Astrocyte (in vitro differentiated cells and primary cell): ENCODE measurements around the gene RASA2. TPM values are rescaled to one million over a fixed set of nuclear protein-coding genes. Genes with fewer than 3 reads are reported as not detected.

Experiments
- DNase-seq: peaks from one replicate; pipeline ENCODE4 v3.0.0-alpha.2; 2010; ENCODE audit warnings: low read depth
- FAIRE-seq: peaks from 2 replicates; lab custom pipeline; 2011; peaks lifted over from hg19 to GRCh38; lab: Jason Lieb, UNC
- H2AFZ ChIP-seq: 2 replicates; pipeline ENCODE4 v1.6.0; 2012; ENCODE audit warnings: low read depth, low read length, inconsistent platforms
- H3K27ac ChIP-seq: 2 replicates; pipeline ENCODE4 v1.5.1; 2011; ENCODE audit warnings: low read depth, low read length, inconsistent platforms
- H3K27me3 ChIP-seq: 2 replicates; pipeline ENCODE4 v1.6.0; 2011; ENCODE audit warnings: low read length, inconsistent platforms; ENCODE audit not compliant: insufficient read depth
- H3K36me3 ChIP-seq: 2 replicates; pipeline ENCODE4 v1.5.1; 2011; ENCODE audit warnings: low read length, inconsistent platforms; ENCODE audit not compliant: insufficient read depth
- H3K4me1 ChIP-seq: 2 replicates; pipeline ENCODE4 v1.5.1; 2011; ENCODE audit warnings: low read length, inconsistent platforms; ENCODE audit not compliant: insufficient read depth
- H3K4me2 ChIP-seq: 2 replicates; pipeline ENCODE4 v1.6.0; 2012; ENCODE audit warnings: low read length, inconsistent platforms
- H3K4me3 ChIP-seq: 2 replicates; pipeline ENCODE4 v1.5.1; 2011; ENCODE audit warnings: low read depth, mild to moderate bottlenecking, low read length, inconsistent platforms; ENCODE audit not compliant: insufficient read depth
- H3K79me2 ChIP-seq: 2 replicates; pipeline ENCODE4 v1.6.0; 2012; ENCODE audit warnings: mild to moderate bottlenecking, low read length, inconsistent platforms; ENCODE audit not compliant: insufficient read depth
- H3K9ac ChIP-seq: 2 replicates; pipeline ENCODE4 v1.6.0; 2012; ENCODE audit warnings: mild to moderate bottlenecking, low read length, inconsistent platforms
- H3K9me3 ChIP-seq: 2 replicates; pipeline ENCODE4 v1.5.1; 2012; ENCODE audit warnings: low read depth, mild to moderate bottlenecking, low read length, inconsistent platforms; ENCODE audit not compliant: insufficient read depth
- H4K20me1 ChIP-seq: 2 replicates; pipeline ENCODE4 v1.6.0; 2012; ENCODE audit warnings: low read length, inconsistent platforms; ENCODE audit not compliant: insufficient read depth
- H3K27ac Mint-ChIP-seq: one replicate; pipeline ENCODE4 v1.8.0; 2021; ENCODE audit warnings: mild to moderate bottlenecking, mixed read lengths; ENCODE audit not compliant: unreplicated experiment
- H3K27me3 Mint-ChIP-seq: one replicate; pipeline ENCODE4 v1.8.0; 2021; ENCODE audit warnings: low read depth, mixed read lengths; ENCODE audit not compliant: unreplicated experiment
- H3K36me3 Mint-ChIP-seq: one replicate; pipeline ENCODE4 v1.8.0; 2021; ENCODE audit warnings: low read depth, mixed read lengths; ENCODE audit not compliant: unreplicated experiment
- H3K4me1 Mint-ChIP-seq: one replicate; pipeline ENCODE4 v1.8.0; 2021; ENCODE audit warnings: low read depth, mixed read lengths; ENCODE audit not compliant: unreplicated experiment
- H3K4me3 Mint-ChIP-seq: one replicate; pipeline ENCODE4 v1.8.0; 2021; ENCODE audit warnings: mild to moderate bottlenecking, moderate library complexity, mixed read lengths; ENCODE audit not compliant: unreplicated experiment
- H3K9me3 Mint-ChIP-seq: one replicate; pipeline ENCODE4 v1.8.0; 2021; ENCODE audit warnings: mild to moderate bottlenecking, mixed read lengths; ENCODE audit not compliant: unreplicated experiment
- EZH2 ChIP-seq: IDR thresholded peaks from 2 replicates; pipeline ENCODE4 v1.6.1; 2012; ENCODE audit warnings: mild to moderate bottlenecking, low read length, inconsistent platforms; ENCODE audit not compliant: insufficient read depth
- total RNA-seq: library from RNA; stranded (reverse); gene quantifications from 2 replicates; pipeline ENCODE4 v1.2.1, GENCODE V29; 2021
- TF ChIP-seq, protein P1 (sequence below): IDR thresholded peaks from 2 replicates; pipeline ENCODE4 v1.5.1; 2011; ENCODE audit warnings: low read depth, mild to moderate bottlenecking, inconsistent platforms, low read length, moderate library complexity; ENCODE audit not compliant: insufficient read depth

The RASA2 gene
- total RNA-seq, 1 donor from 2014 or later: 19.0 TPM

DNA sequence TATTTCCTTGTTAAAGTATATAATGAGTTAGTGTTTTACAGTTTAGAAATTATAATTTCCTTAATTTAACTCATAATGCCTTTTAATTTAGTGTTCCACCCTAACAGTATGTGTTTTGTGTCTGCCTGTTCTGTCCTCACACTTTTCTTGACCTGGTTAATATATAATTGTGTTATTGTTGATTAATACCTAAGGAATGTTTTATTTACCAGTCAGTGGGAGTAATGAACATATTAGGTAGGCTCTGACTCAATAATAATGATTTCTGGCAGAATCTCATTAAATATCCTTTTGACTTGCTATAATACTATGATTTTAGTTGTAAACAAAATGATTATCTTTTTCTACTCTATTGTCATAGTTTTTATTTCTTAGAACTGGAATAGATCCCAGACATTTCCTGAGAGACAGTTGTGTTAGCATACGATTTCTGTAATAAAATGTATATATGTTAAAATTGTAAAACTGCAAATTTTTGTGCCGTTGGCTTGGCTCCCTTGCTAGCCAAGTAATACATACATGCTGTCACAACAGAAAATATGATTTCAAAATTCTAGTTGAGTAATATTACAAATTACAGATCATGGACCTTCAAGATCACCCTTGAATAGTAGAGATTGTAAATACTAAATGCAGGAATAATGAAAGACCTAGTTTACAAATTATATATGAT is 51.9 kb downstream of the RASA2 start:
- Histone ChIP-seq H3K9me3 (no peaks in the 10 kb centered on the region), H2AFZ (no peak overlapping the region), H3K9ac (no peak overlapping the region), H3K27me3 (no peaks in the 10 kb centered on the region), H3K4me1 (no peaks in the 10 kb centered on the region), H4K20me1 (no peaks in the 10 kb centered on the region), H3K79me2 (no peaks in the 10 kb centered on the region), H3K36me3 (peaks cover 6% of the 10 kb centered on the region), H3K27ac (no peak overlapping the region), H3K4me3 (no peak overlapping the region), H3K4me2 (no peak overlapping the region)
- no peak overlapping the region for H3K4me3 Mint-ChIP-seq
- FAIRE-seq (no peak), DNase-seq (no peak)
- no peaks in the 10 kb centered on the region for H3K27me3 Mint-ChIP-seq
- TF ChIP-seq, protein P1, sequence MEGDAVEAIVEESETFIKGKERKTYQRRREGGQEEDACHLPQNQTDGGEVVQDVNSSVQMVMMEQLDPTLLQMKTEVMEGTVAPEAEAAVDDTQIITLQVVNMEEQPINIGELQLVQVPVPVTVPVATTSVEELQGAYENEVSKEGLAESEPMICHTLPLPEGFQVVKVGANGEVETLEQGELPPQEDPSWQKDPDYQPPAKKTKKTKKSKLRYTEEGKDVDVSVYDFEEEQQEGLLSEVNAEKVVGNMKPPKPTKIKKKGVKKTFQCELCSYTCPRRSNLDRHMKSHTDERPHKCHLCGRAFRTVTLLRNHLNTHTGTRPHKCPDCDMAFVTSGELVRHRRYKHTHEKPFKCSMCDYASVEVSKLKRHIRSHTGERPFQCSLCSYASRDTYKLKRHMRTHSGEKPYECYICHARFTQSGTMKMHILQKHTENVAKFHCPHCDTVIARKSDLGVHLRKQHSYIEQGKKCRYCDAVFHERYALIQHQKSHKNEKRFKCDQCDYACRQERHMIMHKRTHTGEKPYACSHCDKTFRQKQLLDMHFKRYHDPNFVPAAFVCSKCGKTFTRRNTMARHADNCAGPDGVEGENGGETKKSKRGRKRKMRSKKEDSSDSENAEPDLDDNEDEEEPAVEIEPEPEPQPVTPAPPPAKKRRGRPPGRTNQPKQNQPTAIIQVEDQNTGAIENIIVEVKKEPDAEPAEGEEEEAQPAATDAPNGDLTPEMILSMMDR: no peak
- no peak for TF ChIP-seq EZH2
- H3K27ac Mint-ChIP-seq: no peak overlapping the region
- peaks cover 15% of the 10 kb centered on the region for H3K4me1 Mint-ChIP-seq
- H3K9me3 Mint-ChIP-seq: peaks cover 3% of the 10 kb centered on the region
- peaks cover 17% of the 10 kb centered on the region for H3K36me3 Mint-ChIP-seq

DNA sequence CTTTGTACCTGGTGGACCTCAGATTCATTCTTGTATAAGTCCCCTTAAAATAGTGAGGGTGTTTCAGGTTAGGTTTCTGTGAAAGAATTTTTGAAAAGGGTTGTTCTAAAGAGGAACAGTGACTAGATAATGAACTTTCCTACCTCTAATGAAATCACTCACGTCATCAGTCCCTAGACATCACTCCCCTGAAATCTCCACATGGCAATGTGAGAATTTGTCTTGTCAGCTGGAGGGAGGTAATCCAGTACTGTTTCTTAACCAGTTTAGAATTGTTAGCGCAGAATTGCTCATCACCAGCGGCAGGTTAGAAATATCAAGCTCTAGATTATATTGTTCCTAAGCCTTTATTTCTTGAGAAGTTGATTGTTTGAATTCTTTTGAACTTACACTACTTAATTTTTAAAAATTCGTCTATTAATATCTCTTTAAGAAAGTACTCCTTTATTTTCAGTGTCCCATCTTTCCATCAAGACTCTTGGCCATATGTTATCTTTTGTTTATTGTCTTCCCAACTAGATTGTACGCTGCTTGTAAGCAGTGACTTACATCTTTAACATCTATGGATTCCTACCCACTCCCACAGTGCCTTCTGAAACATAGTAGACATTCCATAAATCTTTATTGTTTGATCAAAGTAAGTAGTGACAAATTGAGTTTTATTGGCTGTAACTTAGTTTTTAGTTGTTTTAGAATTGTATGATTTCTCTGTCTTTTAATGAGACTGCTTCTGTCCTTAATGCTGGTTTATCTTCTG is 52.8 kb downstream of the RASA2 start:
- H3K9me3 Mint-ChIP-seq: peaks cover 6% of the 10 kb centered on the region
- DNase-seq: peak; percentile 51
- Histone ChIP-seq H3K79me2 (no peaks in the 10 kb centered on the region), H4K20me1 (no peaks in the 10 kb centered on the region), H3K9me3 (no peaks in the 10 kb centered on the region), H3K4me3 (no peak overlapping the region), H3K36me3 (peaks cover 8% of the 10 kb centered on the region), H3K9ac (no peak overlapping the region), H3K27me3 (no peaks in the 10 kb centered on the region), H3K27ac (no peak overlapping the region), H2AFZ (no peak overlapping the region), H3K4me1 (no peaks in the 10 kb centered on the region), H3K4me2 (no peak overlapping the region)
- H3K4me1 Mint-ChIP-seq: peaks cover 15% of the 10 kb centered on the region
- no peak overlapping the region for H3K27ac Mint-ChIP-seq
- no peaks in the 10 kb centered on the region for H3K27me3 Mint-ChIP-seq
- FAIRE-seq: no peak
- no peak overlapping the region for H3K4me3 Mint-ChIP-seq
- H3K36me3 Mint-ChIP-seq: peaks cover 21% of the 10 kb centered on the region
- no peak for TF ChIP-seq EZH2
- TF ChIP-seq, protein P1: no peak

GRCh38 chr3:141540531-141540930 is 53.7 kb downstream of the RASA2 start:
- TF ChIP-seq, protein P1: no peak
- no peak for TF ChIP-seq EZH2
- no peak overlapping the region for H3K27ac ChIP-seq
- H3K79me2 ChIP-seq: no peaks in the 10 kb centered on the region
- H3K4me3 ChIP-seq: no peak overlapping the region
- no peaks in the 10 kb centered on the region for H3K4me1 ChIP-seq
- Mint-ChIP-seq H3K4me1 (peaks cover 15% of the 10 kb centered on the region), H3K9me3 (peaks cover 6% of the 10 kb centered on the region), H3K36me3 (peaks cover 23% of the 10 kb centered on the region), H3K27me3 (no peaks in the 10 kb centered on the region), H3K4me3 (no peak overlapping the region), H3K27ac (no peak overlapping the region)
- H3K36me3 ChIP-seq: peaks cover 12% of the 10 kb centered on the region
- FAIRE-seq (no peak), DNase-seq (no peak)
- H3K9me3 ChIP-seq: no peaks in the 10 kb centered on the region
- H3K27me3 ChIP-seq: no peaks in the 10 kb centered on the region
- H2AFZ ChIP-seq: no peak overlapping the region
- H4K20me1 ChIP-seq: no peaks in the 10 kb centered on the region
- no peak overlapping the region for H3K9ac ChIP-seq
- no peak overlapping the region for H3K4me2 ChIP-seq
